Fibroblast of the conjunctiva (primary cell): Measurements from ENCODE around the gene ANO6.
A peak's percentile ranks its signal among the peaks of the same experiment; 100 is the strongest.
"Not testable (repeated sequence)": the region's sequence is repeated elsewhere in the genome, so short reads cannot be mapped to it uniquely, and the experiment has no call there.

Source experiments
- DNase-seq: peaks from one replicate; pipeline ENCODE4 v3.0.0-alpha.2; 2010; ENCODE audit warnings: low read depth

The ANO6 gene

GRCh38 chr12:45213107-45213506 lies 2.8 kb upstream of the ANO6 start:
- no peak for DNase-seq

- no peak for DNase-seq
Observed at GRCh38 chr12:45214071-45214470, 1.8 kb upstream of the ANO6 start.

GRCh38 chr12:45214749-45215418 lies 1.0 kb upstream of the ANO6 start:
- DNase-seq, result no peak

- no peak for DNase-seq
Observed at GRCh38 chr12:45216230-45216982, 511 bp downstream of the ANO6 start.

- no peak for DNase-seq
Observed at GRCh38 chr12:45216983-45217485, 1.1 kb downstream of the ANO6 start.

- DNase-seq, result no peak
Observed at GRCh38 chr12:45217846-45218245, 2.0 kb downstream of the ANO6 start.

GRCh38 chr12:45219621-45220020 lies 3.7 kb downstream of the ANO6 start:
- DNase-seq, result no peak

- no peak for DNase-seq
Observed at GRCh38 chr12:45220363-45220931, 4.6 kb downstream of the ANO6 start.

- no peak for DNase-seq
Observed at GRCh38 chr12:45220969-45221368, 5.1 kb downstream of the ANO6 start.

- no peak for DNase-seq
Observed at GRCh38 chr12:45223868-45224267, 8.0 kb downstream of the ANO6 start.

GRCh38 chr12:45224311-45224710 lies 8.4 kb downstream of the ANO6 start:
- DNase-seq, result no peak

GRCh38 chr12:45226021-45226420 lies 10.1 kb downstream of the ANO6 start:
- DNase-seq, result no peak

GRCh38 chr12:45227316-45228067 lies 11.6 kb downstream of the ANO6 start:
- no peak for DNase-seq

GRCh38 chr12:45231515-45232145 lies 15.7 kb downstream of the ANO6 start:
- no peak for DNase-seq

GRCh38 chr12:45232146-45232755 lies 16.4 kb downstream of the ANO6 start:
- DNase-seq, result no peak

GRCh38 chr12:45232756-45233372 lies 17.0 kb downstream of the ANO6 start:
- DNase-seq, result peak; percentile 65

GRCh38 chr12:45234139-45234865 lies 18.4 kb downstream of the ANO6 start:
- peak; percentile 81 for DNase-seq

GRCh38 chr12:45235087-45236025 lies 19.5 kb downstream of the ANO6 start:
- DNase-seq, result no peak

- DNase-seq, result not testable (repeated sequence)
Observed at GRCh38 chr12:45236383-45236782, 20.5 kb downstream of the ANO6 start.
